Liver (tissue), 9 donors: ENCODE data around the gene MTLN. TPM values are rescaled to one million over a fixed set of nuclear protein-coding genes. Genes with fewer than 3 reads are reported as not detected.

ENCODE experiments used
- DNase-seq: peaks from one replicate; pipeline ENCODE4 v3.0.0-alpha.2; 2017; ENCODE audit warnings: low spot score
- H3K27ac ChIP-seq, 2 donors: one replicate each; pipeline ENCODE4 v1.7.0; 2013; ENCODE audit warnings: inconsistent platforms in 2 of 2, low read length in 2 of 2, control low read depth in 1 of 2, low read depth in 1 of 2, mild to moderate bottlenecking in 1 of 2
- H3K27me3 ChIP-seq, 4 donors: one replicate each; pipeline versions ENCODE4 v1.6.1 to v1.7.0; 2013; ENCODE audit warnings: low read length in 3 of 4, inconsistent platforms in 1 of 4, mild to moderate bottlenecking in 1 of 4, moderate library complexity in 1 of 4; ENCODE audit not compliant: control insufficient read depth in 4 of 4, insufficient read depth in 4 of 4
- H3K36me3 ChIP-seq, 4 donors: one replicate each; pipeline versions ENCODE4 v1.6.1 to v1.7.0; 2013; ENCODE audit warnings: low read length in 3 of 4, mild to moderate bottlenecking in 3 of 4, low read depth in 1 of 4, moderate library complexity in 1 of 4; ENCODE audit not compliant: control insufficient read depth in 4 of 4, insufficient read depth in 3 of 4
- H3K4me1 ChIP-seq, 4 donors: one replicate each; pipeline versions ENCODE4 v1.6.1 to v1.7.0; 2013; ENCODE audit warnings: low read length in 3 of 4, mild to moderate bottlenecking in 3 of 4, moderate library complexity in 1 of 4; ENCODE audit not compliant: control insufficient read depth in 4 of 4, insufficient read depth in 4 of 4
- H3K4me3 ChIP-seq, 3 donors: one replicate each; pipeline versions ENCODE4 v1.6.1 to v1.7.0; 2013; ENCODE audit warnings: low read length in 3 of 3, control low read depth in 1 of 3, low read depth in 1 of 3, mild to moderate bottlenecking in 1 of 3
- H3K9ac ChIP-seq, 2 donors: one replicate each; pipeline ENCODE4 v1.7.0; 2013; ENCODE audit warnings: low read length in 2 of 2, mild to moderate bottlenecking in 2 of 2, moderate library complexity in 2 of 2, control low read depth in 1 of 2, low read depth in 1 of 2
- H3K9me3 ChIP-seq, 4 donors: one replicate each; pipeline versions ENCODE4 v1.6.1 to v1.7.0; 2013; ENCODE audit warnings: low read length in 3 of 4; ENCODE audit not compliant: control insufficient read depth in 4 of 4
- ATF3 ChIP-seq: IDR thresholded peaks from 2 replicates; pipeline ENCODE4 v1.6.1; 2016; ENCODE audit warnings: antibody characterized with exemption
- CTCF ChIP-seq: fragments of 150-350 bp; IDR thresholded peaks from 2 replicates; pipeline ENCODE4 v1.5.1; 2017; ENCODE audit warnings: improper control_type of control experiment, low read depth, low read length; ENCODE audit not compliant: missing input control
- EGR1 ChIP-seq, 2 donors: IDR thresholded peaks; 2 replicates each; pipeline ENCODE4 v1.6.1; 2016 to 2018; ENCODE audit warnings: antibody characterized with exemption in 2 of 2, low read depth in 2 of 2
- FOXA1 ChIP-seq: IDR thresholded peaks from 2 replicates; pipeline ENCODE4 v1.6.1; 2016; ENCODE audit warnings: antibody characterized with exemption
- FOXA2 ChIP-seq: IDR thresholded peaks from 2 replicates; pipeline ENCODE4 v1.6.1; 2016; ENCODE audit warnings: antibody characterized with exemption
- GABPA ChIP-seq, 2 donors: IDR thresholded peaks in 1 of 2; conservative IDR thresholded peaks in 1 of 2; 2 replicates each; pipeline ENCODE4 v1.6.1; 2016; ENCODE audit warnings: antibody characterized with exemption in 2 of 2, mild to moderate bottlenecking in 1 of 2, moderate library complexity in 1 of 2
- HNF4A ChIP-seq, 2 donors: conservative IDR thresholded peaks; 2 replicates each; pipeline ENCODE4 v1.6.1; 2016; ENCODE audit warnings: antibody characterized with exemption in 2 of 2, mild to moderate bottlenecking in 2 of 2
- HNF4G ChIP-seq: IDR thresholded peaks from 2 replicates; pipeline ENCODE4 v1.6.1; 2016; ENCODE audit warnings: antibody characterized with exemption
- JUND ChIP-seq, 2 donors: IDR thresholded peaks; 2 replicates each; pipeline ENCODE4 v1.6.1; 2016; ENCODE audit warnings: antibody characterized with exemption in 2 of 2
- MAX ChIP-seq: IDR thresholded peaks from 2 replicates; pipeline ENCODE4 v1.6.1; 2016; ENCODE audit warnings: antibody characterized with exemption
- NR2F2 ChIP-seq: IDR thresholded peaks from 2 replicates; pipeline ENCODE4 v1.6.1; 2016; ENCODE audit warnings: antibody characterized with exemption
- RAD21 ChIP-seq, 2 donors: IDR thresholded peaks; 2 replicates each; pipeline ENCODE4 v1.6.1; 2016; ENCODE audit warnings: antibody characterized with exemption in 2 of 2, mild to moderate bottlenecking in 2 of 2
- REST ChIP-seq: IDR thresholded peaks from 2 replicates; pipeline ENCODE4 v1.6.1; 2016; ENCODE audit warnings: antibody characterized with exemption, mild to moderate bottlenecking
- RXRA ChIP-seq, 2 donors: IDR thresholded peaks; 2 replicates each; pipeline ENCODE4 v1.6.1; 2017 to 2018; ENCODE audit warnings: antibody characterized with exemption in 2 of 2, mild to moderate bottlenecking in 1 of 2
- SP1 ChIP-seq: IDR thresholded peaks from 2 replicates; pipeline ENCODE4 v1.6.1; 2018; ENCODE audit warnings: antibody characterized with exemption, mild to moderate bottlenecking
- TAF1 ChIP-seq: conservative IDR thresholded peaks from 2 replicates; pipeline ENCODE4 v1.6.1; 2016; ENCODE audit warnings: antibody characterized with exemption, mild to moderate bottlenecking
- YY1 ChIP-seq: IDR thresholded peaks from 2 replicates; pipeline ENCODE4 v1.6.1; 2016; ENCODE audit warnings: antibody characterized with exemption, mild to moderate bottlenecking
- ZBTB33 ChIP-seq: IDR thresholded peaks from 2 replicates; pipeline ENCODE4 v1.6.1; 2016; ENCODE audit warnings: antibody characterized with exemption
- WGBS: extraction: QIAGEN DNeasy Blood & Tissue Kit; methylation state at CpG from one replicate; pipeline ENCODE4 v1.1.7; 2013; 5-methylcytosine and 5-hydroxymethylcytosine counted together
- polyA plus RNA-seq, 2 donors: library from polyadenylated mRNA; stranded (reverse) in 1 of 2; unstranded in 1 of 2; fragments of 200-250 nt in 1 of 2; fragments of >200 nt in 1 of 2; fragmentation: Nextera tagmentation in 1 of 2; extraction: Ambion mirVana in 1 of 2; gene quantifications; one replicate each; pipeline versions ENCODE4 v1.2.1 to v1.2.3, GENCODE V29; 2013 to 2015
- total RNA-seq, 2 donors: library from RNA; depleted of rRNA; stranded (reverse); fragments of >200 nt; gene quantifications; one replicate each; pipeline ENCODE4 v1.2.3, GENCODE V29; 2014
- donor health status: healthy.
- donor health status: healthy.
- donor health status: healthy.
- donor health status: healthy.
- donor health status: healthy.

The MTLN gene
- total and polyA plus RNA-seq, 4 donors: 29.6 to 86.4 (median 65.5) TPM

- peaks cover 0 to 2% (median 0%) of the 10 kb centered on the region in 4 donors for H3K27me3 ChIP-seq
- H3K4me3 ChIP-seq: no peak overlapping the region
- no peak overlapping the region for H3K9ac ChIP-seq
- no peaks in the 10 kb centered on the region for H3K9me3 ChIP-seq
- no peak for TF ChIP-seq MAX
- TF ChIP-seq EGR1 (IDR thresholded peaks at IDR 0.05; ENCODE audit: low read depth in 2 of 2): no peak
- no peaks in the 10 kb centered on the region for H3K36me3 ChIP-seq
- no peak overlapping the region for H3K27ac ChIP-seq
- no peak for DNase-seq
- WGBS: 73% methylated on average over 5 of the region's 5 CpGs
- H3K4me1 ChIP-seq: no peaks in the 10 kb centered on the region
These were observed 44.9 kb downstream of the MTLN start for GRCh38 chr2:110167326-110168000.

- 93% methylated on average over 2 of the region's 2 CpGs for WGBS
- Histone ChIP-seq H3K27me3 (peaks cover 0 to 2% (median 0%) of the 10 kb centered on the region in 4 donors), H3K27ac (no peak overlapping the region), H3K9me3 (no peaks in the 10 kb centered on the region), H3K36me3 (no peaks in the 10 kb centered on the region), H3K4me1 (no peaks in the 10 kb centered on the region), H3K9ac (no peak overlapping the region), H3K4me3 (no peak overlapping the region)
- DNase-seq: no peak
- TF ChIP-seq RAD21 (IDR thresholded peaks at IDR 0.05): no peak
- no peak for TF ChIP-seq ZBTB33
- no peak for TF ChIP-seq ATF3
- no peak for TF ChIP-seq TAF1
- no peak for TF ChIP-seq SP1
- TF ChIP-seq FOXA2: no peak
- TF ChIP-seq NR2F2: no peak
- no peak for TF ChIP-seq REST
- no peak for TF ChIP-seq YY1
- TF ChIP-seq RXRA (IDR thresholded peaks at IDR 0.05): no peak
- no peak for TF ChIP-seq HNF4A (conservative IDR thresholded peaks at IDR 0.05)
- no peak for TF ChIP-seq GABPA (IDR thresholded peaks at IDR 0.05 in 1 of 2, conservative IDR thresholded peaks at IDR 0.05 in 1 of 2)
- TF ChIP-seq HNF4G: no peak
- no peak for TF ChIP-seq MAX
- no peak for TF ChIP-seq FOXA1
- TF ChIP-seq CTCF: no peak
- TF ChIP-seq JUND (IDR thresholded peaks at IDR 0.05): no peak
- no peak for TF ChIP-seq EGR1 (IDR thresholded peaks at IDR 0.05; ENCODE audit: low read depth in 2 of 2)
These were observed 46.1 kb downstream of the MTLN start for GRCh38 chr2:110166266-110166665.
